IPS-18a (cell line): ENCODE data around the gene PAPOLA.

Source experiments
- H3K27ac ChIP-seq: one replicate; pipeline ENCODE4 v1.5.1; 2013; ENCODE audit warnings: low read length
- H3K27me3 ChIP-seq: one replicate; pipeline ENCODE4 v1.6.1; 2013; ENCODE audit warnings: mild to moderate bottlenecking, low read length; ENCODE audit not compliant: control insufficient read depth, insufficient read depth
- H3K36me3 ChIP-seq: one replicate; pipeline ENCODE4 v1.6.1; 2013; ENCODE audit warnings: low read depth, low read length; ENCODE audit not compliant: control insufficient read depth
- H3K4me1 ChIP-seq: one replicate; pipeline ENCODE4 v1.6.1; 2013; ENCODE audit warnings: low read depth, low read length; ENCODE audit not compliant: control insufficient read depth
- H3K4me3 ChIP-seq: one replicate; pipeline ENCODE4 v1.5.1; 2013; ENCODE audit warnings: low read length
- H3K9ac ChIP-seq: one replicate; pipeline ENCODE4 v1.6.1; 2013; ENCODE audit warnings: mild to moderate bottlenecking, low read length, moderate library complexity
- H3K9me3 ChIP-seq: one replicate; pipeline ENCODE4 v1.6.1; 2013; ENCODE audit warnings: low read depth, low read length; ENCODE audit not compliant: control insufficient read depth

Gene PAPOLA

GRCh38 chr14:96581902-96582301 lies 79.7 kb downstream of the PAPOLA start:
- Histone ChIP-seq H3K27ac (no peak overlapping the region), H3K36me3 (no peaks in the 10 kb centered on the region), H3K9me3 (no peaks in the 10 kb centered on the region), H3K4me1 (no peaks in the 10 kb centered on the region), H3K9ac (no peak overlapping the region), H3K27me3 (no peaks in the 10 kb centered on the region), H3K4me3 (no peak overlapping the region)

GRCh38 chr14:96582411-96582961 lies 80.3 kb downstream of the PAPOLA start:
- Histone ChIP-seq H3K9ac (no peak overlapping the region), H3K36me3 (no peaks in the 10 kb centered on the region), H3K27ac (no peak overlapping the region), H3K27me3 (no peaks in the 10 kb centered on the region), H3K4me1 (no peaks in the 10 kb centered on the region), H3K4me3 (no peak overlapping the region), H3K9me3 (no peaks in the 10 kb centered on the region)

GRCh38 chr14:96582995-96583394 lies 80.8 kb downstream of the PAPOLA start:
- Histone ChIP-seq H3K27me3 (no peaks in the 10 kb centered on the region), H3K9me3 (no peaks in the 10 kb centered on the region), H3K4me1 (no peaks in the 10 kb centered on the region), H3K36me3 (no peaks in the 10 kb centered on the region), H3K9ac (no peak overlapping the region), H3K4me3 (no peak overlapping the region), H3K27ac (no peak overlapping the region)

GRCh38 chr14:96583569-96584041 lies 81.4 kb downstream of the PAPOLA start:
- Histone ChIP-seq H3K36me3 (no peaks in the 10 kb centered on the region), H3K9me3 (no peaks in the 10 kb centered on the region), H3K4me1 (no peaks in the 10 kb centered on the region), H3K9ac (no peak overlapping the region), H3K4me3 (no peak overlapping the region), H3K27ac (no peak overlapping the region), H3K27me3 (no peaks in the 10 kb centered on the region)

GRCh38 chr14:96584199-96584906 lies 82.2 kb downstream of the PAPOLA start:
- Histone ChIP-seq H3K9ac (no peak overlapping the region), H3K27ac (no peak overlapping the region), H3K4me3 (no peak overlapping the region), H3K27me3 (no peaks in the 10 kb centered on the region), H3K9me3 (no peaks in the 10 kb centered on the region), H3K36me3 (no peaks in the 10 kb centered on the region), H3K4me1 (no peaks in the 10 kb centered on the region)

GRCh38 chr14:96584907-96585671 lies 82.9 kb downstream of the PAPOLA start:
- no peak overlapping the region for H3K27ac ChIP-seq

GRCh38 chr14:96585672-96586013 lies 83.5 kb downstream of the PAPOLA start:
- Histone ChIP-seq H3K36me3 (no peaks in the 10 kb centered on the region), H3K27ac (no peak overlapping the region), H3K4me1 (no peaks in the 10 kb centered on the region), H3K9me3 (no peaks in the 10 kb centered on the region), H3K9ac (no peak overlapping the region), H3K27me3 (peaks cover under 1% of the 10 kb centered on the region), H3K4me3 (no peak overlapping the region)

More at GRCh38 chr14:96584907-96585671, 82.9 kb downstream of the PAPOLA start:
- Histone ChIP-seq H3K4me3 (no peak overlapping the region), H3K9me3 (no peaks in the 10 kb centered on the region), H3K4me1 (no peaks in the 10 kb centered on the region), H3K27me3 (no peaks in the 10 kb centered on the region), H3K9ac (no peak overlapping the region), H3K36me3 (no peaks in the 10 kb centered on the region)

GRCh38 chr14:96586056-96586455 lies 83.9 kb downstream of the PAPOLA start:
- H3K27me3 ChIP-seq, result peaks cover 5% of the 10 kb centered on the region
- no peaks in the 10 kb centered on the region for H3K9me3 ChIP-seq
- H3K4me3 ChIP-seq, result no peak overlapping the region
- H3K27ac ChIP-seq, result no peak overlapping the region
- H3K4me1 ChIP-seq, result no peaks in the 10 kb centered on the region
- H3K9ac ChIP-seq, result no peak overlapping the region
- no peaks in the 10 kb centered on the region for H3K36me3 ChIP-seq

DNA sequence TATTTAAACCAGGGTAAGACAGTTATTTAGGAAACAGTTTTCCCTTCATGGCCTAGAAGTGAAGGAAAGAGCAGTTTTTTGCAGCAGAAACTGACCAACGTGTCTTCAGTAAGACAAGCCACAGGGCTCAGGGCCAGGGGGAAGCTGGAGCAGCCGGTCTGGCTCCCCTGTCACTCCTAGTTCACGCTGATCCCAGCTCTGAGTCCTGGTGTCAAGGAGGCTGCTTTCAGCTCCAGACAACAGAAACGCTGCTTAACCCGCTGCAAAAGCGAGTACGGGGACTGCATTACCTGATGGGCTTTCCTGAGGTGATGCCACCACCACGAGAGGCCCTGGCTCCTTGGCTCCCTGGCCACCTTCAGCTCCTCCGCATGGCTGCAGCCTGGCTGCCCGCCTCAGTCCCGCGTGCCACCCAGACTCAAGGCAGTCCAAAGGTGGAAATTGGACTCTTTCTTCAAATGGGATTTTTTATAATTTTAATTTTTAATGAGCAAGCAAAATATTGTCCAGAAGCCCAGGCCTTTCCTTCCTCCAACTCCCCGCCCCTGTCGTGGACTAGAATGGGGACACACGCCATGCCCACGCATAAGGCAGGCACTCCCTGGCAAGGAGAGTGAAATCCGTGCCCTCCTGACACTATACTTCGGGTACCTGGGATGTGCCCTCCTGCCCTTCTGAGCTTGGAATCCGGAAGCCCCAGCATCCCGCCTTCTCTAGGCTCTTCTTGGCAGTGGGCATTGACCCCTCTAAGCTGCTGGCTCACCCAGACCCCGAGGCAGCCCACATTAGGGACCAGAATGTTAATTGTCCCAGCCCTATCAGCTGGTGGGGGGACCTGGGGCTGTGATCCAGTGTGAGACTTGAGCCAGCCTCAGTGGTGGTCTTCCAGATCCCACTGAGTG lies 85.0 kb downstream of the PAPOLA start:
- Histone ChIP-seq H3K27ac (no peak overlapping the region), H3K4me1 (no peaks in the 10 kb centered on the region), H3K4me3 (no peak overlapping the region), H3K27me3 (peaks cover 14% of the 10 kb centered on the region), H3K9me3 (no peaks in the 10 kb centered on the region), H3K9ac (no peak overlapping the region), H3K36me3 (no peaks in the 10 kb centered on the region)

DNA sequence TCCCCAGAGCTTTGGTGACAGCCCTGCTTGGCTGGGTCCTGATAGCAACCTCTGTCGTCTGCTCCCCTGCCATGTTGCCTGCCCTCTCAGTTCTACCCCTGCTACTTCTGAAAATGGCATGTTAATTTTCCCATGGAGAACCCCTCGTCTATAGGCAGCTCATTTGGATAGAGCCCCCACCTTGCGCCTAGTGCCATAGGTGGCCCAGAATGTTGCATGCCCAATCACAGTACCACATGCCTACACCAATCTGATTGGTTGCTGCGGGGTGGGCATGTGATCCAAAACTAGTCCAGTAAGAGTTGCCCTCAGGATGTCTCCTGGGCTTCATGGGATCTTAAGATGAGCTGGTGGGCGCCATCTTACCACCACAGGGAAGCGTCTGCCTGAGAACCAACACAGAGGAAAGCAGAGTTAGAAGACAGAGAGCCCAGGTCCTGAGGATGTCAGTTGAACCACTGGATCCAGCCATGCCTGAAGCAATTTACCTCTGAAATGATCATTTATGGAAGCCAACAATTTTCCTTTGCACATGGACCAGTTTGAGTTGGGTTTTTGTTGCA lies 85.7 kb downstream of the PAPOLA start:
- H3K9ac ChIP-seq, result no peak overlapping the region
- no peak overlapping the region for H3K4me3 ChIP-seq
- H3K27me3 ChIP-seq, result peaks cover 21% of the 10 kb centered on the region
- no peaks in the 10 kb centered on the region for H3K4me1 ChIP-seq
- H3K9me3 ChIP-seq, result no peaks in the 10 kb centered on the region
- H3K36me3 ChIP-seq, result no peaks in the 10 kb centered on the region
- H3K27ac ChIP-seq, result no peak overlapping the region
